Activated B cell treated with CpG ODN at 0.5 μM for 24 hours (primary cell): ENCODE results near the gene RAC2. TPM values are rescaled to one million over a fixed set of nuclear protein-coding genes. Genes with fewer than 3 reads are reported as not detected.

Experiments used
- ATAC-seq: fragments of 200-7000 bp; cut with Tn5 transposase; one replicate; pipeline ENCODE4 v1.10.0; 2021; ENCODE audit warnings: low read depth, mild to moderate bottlenecking, moderate library complexity
- CTCF ChIA-PET: fragments of 350-600 bp; sonication (Branson Sonifier 250); formaldehyde crosslinking; loops from one replicate; lab custom pipeline; 2021; ENCODE audit warnings: antibody characterized with exemption; lab: Charles Lee
- POLR2A ChIA-PET: fragments of 350-600 bp; sonication (Branson Sonifier 250); formaldehyde crosslinking; loops from one replicate; lab custom pipeline; 2021; ENCODE audit warnings: antibody characterized with exemption; lab: Charles Lee
- DNase-seq: peaks from one replicate; pipeline ENCODE4 v3.0.0; 2022
- H3K27ac Mint-ChIP-seq: one replicate; pipeline ENCODE4 v1.8.0; 2020; ENCODE audit warnings: mixed read lengths
- H3K27me3 Mint-ChIP-seq: one replicate; pipeline ENCODE4 v1.8.0; 2021; ENCODE audit warnings: mixed read lengths
- H3K36me3 Mint-ChIP-seq: one replicate; pipeline ENCODE4 v1.8.0; 2021; ENCODE audit warnings: low read depth, mixed read lengths
- H3K4me1 Mint-ChIP-seq: one replicate; pipeline ENCODE4 v1.8.0; 2021; ENCODE audit warnings: mixed read lengths
- H3K4me3 Mint-ChIP-seq: one replicate; pipeline ENCODE4 v1.8.0; 2020; ENCODE audit warnings: mild to moderate bottlenecking, mixed read lengths
- H3K9me3 Mint-ChIP-seq: one replicate; pipeline ENCODE4 v1.8.0; 2020; ENCODE audit warnings: mixed read lengths
- intact Hi-C: fragments of 100-400 bp; cut with micrococcal nuclease; formaldehyde crosslinking; loops from one replicate; pipeline ENCODE4 v1.15.1; 2024
- total RNA-seq: library from RNA; stranded (reverse); gene quantifications from 2 replicates; pipeline ENCODE4 v1.2.3, GENCODE V29; 2022
- TF ChIP-seq, protein P1 (sequence below): fragments of 200-600 bp; IDR thresholded peaks from one replicate; pipeline ENCODE4 v1.8.0; 2022; ENCODE audit warnings: antibody characterized with exemption, mild to moderate bottlenecking

Gene RAC2
- total RNA-seq, 1 donor from 2014 or later = 557 TPM

DNA sequence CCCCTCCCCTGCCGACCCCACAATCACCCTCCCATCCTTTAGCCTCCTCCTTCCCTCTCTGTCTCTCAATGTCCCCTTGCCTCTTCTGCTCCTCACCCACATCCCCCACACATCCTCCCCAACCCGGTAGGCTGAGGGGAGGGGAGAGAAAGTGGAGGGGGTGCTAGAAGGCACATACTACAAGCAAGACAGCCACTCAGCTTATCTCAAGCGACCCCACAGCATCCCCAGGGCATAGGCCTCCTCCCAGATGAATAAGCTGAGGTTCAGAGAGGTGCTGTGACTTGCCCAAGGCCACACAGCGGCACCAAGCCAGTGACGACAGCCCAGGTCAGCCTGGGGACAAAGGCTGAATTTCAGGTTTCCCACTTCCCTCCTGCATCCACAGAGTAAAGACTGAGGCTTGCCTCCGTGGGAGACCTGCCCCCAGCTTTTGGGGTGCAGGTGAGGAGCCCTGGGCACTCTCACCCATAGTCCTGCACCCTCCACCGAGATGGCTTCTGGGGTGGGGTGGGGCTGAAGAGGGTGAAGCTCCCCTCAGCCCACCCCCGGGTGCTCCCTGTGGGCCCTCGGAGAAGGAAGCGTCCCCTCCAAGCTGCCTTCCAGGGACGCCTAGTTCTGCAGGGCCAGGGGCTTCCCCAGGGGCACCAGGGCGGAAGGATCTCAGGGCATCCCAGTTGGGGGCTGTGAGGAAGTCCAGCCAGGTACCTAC is 511 bp downstream of the RAC2 start:
- TF ChIP-seq, protein P1, sequence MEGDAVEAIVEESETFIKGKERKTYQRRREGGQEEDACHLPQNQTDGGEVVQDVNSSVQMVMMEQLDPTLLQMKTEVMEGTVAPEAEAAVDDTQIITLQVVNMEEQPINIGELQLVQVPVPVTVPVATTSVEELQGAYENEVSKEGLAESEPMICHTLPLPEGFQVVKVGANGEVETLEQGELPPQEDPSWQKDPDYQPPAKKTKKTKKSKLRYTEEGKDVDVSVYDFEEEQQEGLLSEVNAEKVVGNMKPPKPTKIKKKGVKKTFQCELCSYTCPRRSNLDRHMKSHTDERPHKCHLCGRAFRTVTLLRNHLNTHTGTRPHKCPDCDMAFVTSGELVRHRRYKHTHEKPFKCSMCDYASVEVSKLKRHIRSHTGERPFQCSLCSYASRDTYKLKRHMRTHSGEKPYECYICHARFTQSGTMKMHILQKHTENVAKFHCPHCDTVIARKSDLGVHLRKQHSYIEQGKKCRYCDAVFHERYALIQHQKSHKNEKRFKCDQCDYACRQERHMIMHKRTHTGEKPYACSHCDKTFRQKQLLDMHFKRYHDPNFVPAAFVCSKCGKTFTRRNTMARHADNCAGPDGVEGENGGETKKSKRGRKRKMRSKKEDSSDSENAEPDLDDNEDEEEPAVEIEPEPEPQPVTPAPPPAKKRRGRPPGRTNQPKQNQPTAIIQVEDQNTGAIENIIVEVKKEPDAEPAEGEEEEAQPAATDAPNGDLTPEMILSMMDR = no peak
- Mint-ChIP-seq H3K4me1 (peaks cover 79% of the 10 kb centered on the region), H3K9me3 (no peaks in the 10 kb centered on the region), H3K4me3 (peak overlapping the region; percentile 97), H3K27ac (peak overlapping the region; percentile 90), H3K36me3 (peaks cover 47% of the 10 kb centered on the region), H3K27me3 (no peaks in the 10 kb centered on the region)
- POLR2A ChIA-PET = interaction anchor here (0.5 to 9.9 kb wide), 25 partner anchors 8 to 467 kb away, joined by 3 to 304 read pairs (median 6); partner anchors contain the start of genes CYTH4, GGA1, IFT27 and MFNG
- CTCF ChIA-PET = interaction anchor here (0.8 to 8.8 kb wide), 10 partner anchors 14 to 121 kb away, joined by 3 to 139 read pairs (median 8); no protein-coding TSS in a partner anchor
- no peak for DNase-seq
- peak; percentile 6 for ATAC-seq
- intact Hi-C loops = loop anchor here (1.0 to 2.0 kb wide), 6 partner anchors 17 to 467 kb away; partner anchors contain the start of genes IFT27 and NCF4

DNA sequence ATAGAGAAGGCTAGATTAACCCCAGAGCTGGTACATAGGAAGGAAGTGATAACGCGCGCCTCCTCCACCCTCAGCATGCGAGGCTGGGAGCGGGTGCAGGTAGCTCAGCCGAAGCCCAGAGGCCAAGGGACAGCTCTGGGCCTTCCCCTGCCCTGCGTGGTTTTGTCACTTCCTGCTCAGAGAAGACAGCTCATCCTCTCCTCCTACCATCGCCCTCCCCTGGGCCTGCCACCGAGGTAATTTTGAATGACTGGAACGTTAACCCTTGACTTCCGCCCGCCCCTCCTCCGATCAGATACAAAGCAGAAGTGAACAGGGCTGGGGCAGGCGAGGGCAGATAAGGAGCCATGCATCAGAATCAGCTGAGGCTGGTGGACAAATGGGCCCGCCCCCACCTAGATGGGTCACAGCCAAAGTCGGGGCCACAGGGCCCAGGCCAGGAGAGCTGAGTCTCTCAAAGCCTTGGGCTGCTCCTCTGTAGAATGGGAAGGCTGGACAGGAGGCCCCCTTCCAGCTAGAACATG is 1.6 kb downstream of the RAC2 start:
- peak overlapping the region; percentile 90 for H3K27ac Mint-ChIP-seq
- H3K9me3 Mint-ChIP-seq = no peaks in the 10 kb centered on the region
- ATAC-seq = peak; percentile 75
- ChIA-PET CTCF (interaction anchor here (0.7 to 8.8 kb wide), 6 partner anchors 13 to 215 kb away, joined by 3 to 139 read pairs (median 34); no protein-coding TSS in a partner anchor), POLR2A (interaction anchor here (0.6 to 9.9 kb wide), 18 partner anchors 11 to 914 kb away, joined by 3 to 304 read pairs (median 4); partner anchors contain the start of genes CYTH4, IFT27, KCTD17 and MFNG)
- DNase-seq = peak; percentile 82
- peaks cover 82% of the 10 kb centered on the region for H3K4me1 Mint-ChIP-seq
- H3K36me3 Mint-ChIP-seq = peaks cover 58% of the 10 kb centered on the region
- intact Hi-C loops = loop anchor here (1.0 to 2.0 kb wide), 4 partner anchors 12 to 382 kb away; partner anchors contain the start of gene NCF4
- no peaks in the 10 kb centered on the region for H3K27me3 Mint-ChIP-seq
- H3K4me3 Mint-ChIP-seq = peak overlapping the region; percentile 97
- TF ChIP-seq, protein P1 = no peak

DNA sequence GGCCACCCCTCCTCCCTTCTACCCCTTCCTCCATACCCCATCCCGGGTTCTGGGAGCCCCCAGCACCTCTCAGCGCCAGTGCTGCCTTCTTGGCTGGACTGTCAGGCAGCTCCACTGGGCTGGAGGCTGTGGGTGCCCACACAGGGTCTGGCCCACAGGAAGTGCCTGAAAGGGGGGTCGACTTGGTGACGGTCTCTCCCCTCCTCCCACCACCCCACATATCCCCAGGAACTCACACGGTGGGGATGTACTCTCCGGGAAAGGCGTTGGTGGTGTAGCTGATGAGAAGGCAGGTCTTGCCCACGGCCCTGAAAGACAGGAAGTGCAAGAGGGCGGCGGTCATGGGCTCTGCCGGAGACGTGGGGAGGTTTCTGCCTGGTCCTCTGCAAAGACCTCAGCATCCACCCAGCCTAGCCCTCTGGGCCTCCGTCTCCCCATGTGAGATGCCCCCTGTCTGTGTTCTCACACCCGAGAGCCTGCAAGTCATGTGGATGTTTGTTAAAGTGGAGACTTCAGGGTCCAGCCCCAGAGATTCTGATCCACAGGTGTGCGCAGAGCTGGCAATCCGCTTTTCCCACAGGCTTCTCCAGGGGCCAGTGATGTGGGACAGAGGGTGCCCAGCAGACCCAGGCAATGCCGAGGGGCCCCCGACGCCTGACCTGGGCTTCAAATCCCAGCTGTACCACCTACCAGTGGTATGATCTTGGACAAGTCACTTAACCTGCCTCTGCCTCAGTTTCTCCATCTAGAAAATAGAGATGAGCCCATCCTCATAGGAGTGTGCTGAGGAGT is 2.5 kb downstream of the RAC2 start:
- Mint-ChIP-seq H3K4me3 (peak overlapping the region; percentile 97), H3K36me3 (peaks cover 66% of the 10 kb centered on the region), H3K9me3 (no peaks in the 10 kb centered on the region), H3K4me1 (peaks cover 84% of the 10 kb centered on the region), H3K27ac (peak overlapping the region; percentile 90), H3K27me3 (no peaks in the 10 kb centered on the region)
- ChIA-PET POLR2A (interaction anchor here (1.2 to 9.9 kb wide), 13 partner anchors 10 to 913 kb away, joined by 3 to 304 read pairs (median 5); partner anchors contain the start of genes CYTH4, IFT27 and NCF4), CTCF (interaction anchor here (0.7 to 8.8 kb wide), 6 partner anchors 12 to 216 kb away, joined by 3 to 139 read pairs (median 34); no protein-coding TSS in a partner anchor)
- intact Hi-C loops = loop anchor here (1.0 to 2.0 kb wide), 4 partner anchors 11 to 381 kb away; partner anchors contain the start of gene NCF4
- TF ChIP-seq, protein P1 = no peak
- no peak for ATAC-seq
- no peak for DNase-seq

DNA sequence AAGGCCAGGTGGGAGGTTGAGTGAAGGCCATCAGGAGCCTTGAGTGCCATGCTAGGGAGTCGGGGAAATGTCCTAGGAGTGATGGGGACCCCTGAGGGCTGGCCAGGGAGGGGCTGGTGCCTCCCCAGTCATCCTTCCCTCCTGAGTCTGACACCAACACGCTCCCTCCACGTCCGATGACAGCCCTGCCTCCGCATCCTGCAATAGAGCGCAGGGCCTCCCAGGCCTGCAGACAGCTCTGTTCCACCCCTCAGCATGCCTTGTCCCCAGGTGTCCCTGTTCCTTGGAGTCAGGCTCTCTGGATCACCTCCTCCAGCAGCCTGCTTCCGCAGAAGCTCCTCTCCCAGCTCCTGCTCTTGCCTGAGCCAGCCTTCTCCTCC is 3.1 kb downstream of the RAC2 start:
- no peak for ATAC-seq
- DNase-seq = peak; percentile 14
- POLR2A ChIA-PET = interaction anchor here (1.4 to 9.9 kb wide), 5 partner anchors 10 to 379 kb away, joined by 4 to 304 read pairs (median 57); partner anchors contain the start of gene NCF4

More for the DNA sequence above, 3.1 kb downstream of the RAC2 start:
- Mint-ChIP-seq H3K9me3 (no peaks in the 10 kb centered on the region), H3K4me1 (peaks cover 90% of the 10 kb centered on the region), H3K4me3 (peak overlapping the region; percentile 97), H3K36me3 (peaks cover 72% of the 10 kb centered on the region), H3K27ac (peak overlapping the region; percentile 90), H3K27me3 (no peaks in the 10 kb centered on the region)
- TF ChIP-seq, protein P1 = no peak
- CTCF ChIA-PET = interaction anchor here (4.2 to 8.8 kb wide), 4 partner anchors 11 to 42 kb away, joined by 19 to 139 read pairs (median 52); no protein-coding TSS in a partner anchor
- intact Hi-C loops = no loop called here
